ENCODE results near the gene NTM. TPM values are rescaled to one million over a fixed set of nuclear protein-coding genes. Genes with fewer than 3 reads are reported as not detected.

NTM gene
- total RNA-seq, 1 experiment from 2014 or later, result 0.73 TPM

GRCh38 chr11:131474947-131475346 lies 104.5 kb downstream of the NTM start:
- H3K4me1 ChIP-seq, result no peaks in the 10 kb centered on the region
- no peaks in the 10 kb centered on the region for H3K27me3 ChIP-seq (replicated peaks; ENCODE audit: control insufficient read depth, insufficient read depth, low read length)
- intact Hi-C loops (cut with micrococcal nuclease; ENCODE audit: unreplicated experiment), result no loop called here
- Mint-ChIP-seq H3K27ac (ENCODE audit: unreplicated experiment) (no peak overlapping the region), H3K9me3 (ENCODE audit: unreplicated experiment) (no peaks in the 10 kb centered on the region), H3K4me1 (ENCODE audit: low read depth, unreplicated experiment) (no peaks in the 10 kb centered on the region), H3K27me3 (ENCODE audit: insufficient read depth, unreplicated experiment) (peaks cover 34% of the 10 kb centered on the region), H3K4me3 (ENCODE audit: unreplicated experiment) (no peak overlapping the region), H3K36me3 (ENCODE audit: insufficient read depth, unreplicated experiment) (no peaks in the 10 kb centered on the region)
- no peaks in the 10 kb centered on the region for H3K9me3 ChIP-seq
- TF ChIP-seq CTCF (IDR thresholded peaks at IDR 0.05; ENCODE audit: insufficient read depth in 1 of 2, low read depth in 1 of 2, low read length in 1 of 2, severe bottlenecking in 1 of 2, unreplicated experiment in 1 of 2), result no peak
- no TSS peak for BruUV-seq (replicated peaks)
- DNase-seq, result no peak
- CTCF ChIA-PET, result no interaction called here
- no peaks in the 10 kb centered on the region for H3K36me3 ChIP-seq (ENCODE audit: control insufficient read depth, insufficient read depth, low read length)
- no peak overlapping the region for H3K4me3 ChIP-seq (ENCODE audit: low read depth, low read length)
- POLR2A ChIA-PET, result no interaction called here

DNA sequence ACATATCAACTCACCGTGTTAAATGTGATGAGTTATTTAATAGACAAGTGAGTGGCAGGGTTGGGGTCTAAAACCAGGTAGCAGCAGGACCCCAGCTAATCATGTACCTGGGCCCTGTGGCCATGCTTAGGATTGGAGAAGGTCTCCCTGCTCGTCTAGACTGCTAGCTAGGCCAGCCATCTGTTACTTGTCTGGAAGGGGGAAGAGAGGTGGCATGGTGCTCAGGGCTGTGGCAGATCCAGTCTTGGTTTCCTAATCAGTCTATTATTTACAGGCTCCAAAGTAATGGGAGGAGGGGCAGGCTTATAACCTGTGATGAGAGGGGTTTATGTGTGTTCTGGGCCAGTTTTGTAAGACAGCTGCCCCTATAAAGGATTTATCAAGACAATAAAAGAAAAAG lies 105.9 kb downstream of the NTM start:
- Histone ChIP-seq H3K36me3 (ENCODE audit: control insufficient read depth, insufficient read depth, low read length) (no peaks in the 10 kb centered on the region), H3K4me3 (ENCODE audit: low read depth, low read length) (no peak overlapping the region), H3K4me1 (no peaks in the 10 kb centered on the region), H3K27me3 (replicated peaks; ENCODE audit: control insufficient read depth, insufficient read depth, low read length) (no peaks in the 10 kb centered on the region), H3K9me3 (no peaks in the 10 kb centered on the region)
- peaks cover 39% of the 10 kb centered on the region for H3K27me3 Mint-ChIP-seq (ENCODE audit: insufficient read depth, unreplicated experiment)
- no peak overlapping the region for H3K4me3 Mint-ChIP-seq (ENCODE audit: unreplicated experiment)
- CTCF ChIA-PET, result no interaction called here
- no peaks in the 10 kb centered on the region for H3K9me3 Mint-ChIP-seq (ENCODE audit: unreplicated experiment)
- intact Hi-C loops (cut with micrococcal nuclease; ENCODE audit: unreplicated experiment), result no loop called here
- POLR2A ChIA-PET, result no interaction called here
- no peaks in the 10 kb centered on the region for H3K36me3 Mint-ChIP-seq (ENCODE audit: insufficient read depth, unreplicated experiment)
- no peaks in the 10 kb centered on the region for H3K4me1 Mint-ChIP-seq (ENCODE audit: low read depth, unreplicated experiment)
- DNase-seq, result no peak
- no peak for TF ChIP-seq CTCF (IDR thresholded peaks at IDR 0.05; ENCODE audit: insufficient read depth in 1 of 2, low read depth in 1 of 2, low read length in 1 of 2, severe bottlenecking in 1 of 2, unreplicated experiment in 1 of 2)
- H3K27ac Mint-ChIP-seq (ENCODE audit: unreplicated experiment), result no peak overlapping the region
- BruUV-seq (replicated peaks), result no TSS peak

GRCh38 chr11:131478341-131478740 lies 107.9 kb downstream of the NTM start:
- Histone ChIP-seq H3K4me3 (ENCODE audit: low read depth, low read length) (no peak overlapping the region), H3K27me3 (replicated peaks; ENCODE audit: control insufficient read depth, insufficient read depth, low read length) (no peaks in the 10 kb centered on the region), H3K9me3 (no peaks in the 10 kb centered on the region), H3K36me3 (ENCODE audit: control insufficient read depth, insufficient read depth, low read length) (no peaks in the 10 kb centered on the region), H3K4me1 (no peaks in the 10 kb centered on the region)
- TF ChIP-seq CTCF (IDR thresholded peaks at IDR 0.05; ENCODE audit: insufficient read depth in 1 of 2, low read depth in 1 of 2, low read length in 1 of 2, severe bottlenecking in 1 of 2, unreplicated experiment in 1 of 2), result no peak
- Mint-ChIP-seq H3K4me1 (ENCODE audit: low read depth, unreplicated experiment) (no peaks in the 10 kb centered on the region), H3K36me3 (ENCODE audit: insufficient read depth, unreplicated experiment) (no peaks in the 10 kb centered on the region), H3K9me3 (ENCODE audit: unreplicated experiment) (no peaks in the 10 kb centered on the region), H3K27ac (ENCODE audit: unreplicated experiment) (no peak overlapping the region), H3K27me3 (ENCODE audit: insufficient read depth, unreplicated experiment) (peaks cover 40% of the 10 kb centered on the region), H3K4me3 (ENCODE audit: unreplicated experiment) (no peak overlapping the region)
- DNase-seq, result no peak
- CTCF ChIA-PET, result no interaction called here
- intact Hi-C loops (cut with micrococcal nuclease; ENCODE audit: unreplicated experiment), result no loop called here
- POLR2A ChIA-PET, result no interaction called here
- no TSS peak for BruUV-seq (replicated peaks)

All from Caco-2 (cell line).